HG02970 (cell line): ENCODE measurements around the gene COL6A5.

ENCODE experiments used
- ATAC-seq: cut with Tn5 transposase; IDR thresholded peaks from one replicate; pipeline ENCODE4 v1.9.1; 2021; ENCODE audit warnings: mild to moderate bottlenecking, moderate library complexity, moderate number of reproducible peaks; ENCODE audit not compliant: unreplicated experiment, low FRiP score

Gene COL6A5

DNA sequence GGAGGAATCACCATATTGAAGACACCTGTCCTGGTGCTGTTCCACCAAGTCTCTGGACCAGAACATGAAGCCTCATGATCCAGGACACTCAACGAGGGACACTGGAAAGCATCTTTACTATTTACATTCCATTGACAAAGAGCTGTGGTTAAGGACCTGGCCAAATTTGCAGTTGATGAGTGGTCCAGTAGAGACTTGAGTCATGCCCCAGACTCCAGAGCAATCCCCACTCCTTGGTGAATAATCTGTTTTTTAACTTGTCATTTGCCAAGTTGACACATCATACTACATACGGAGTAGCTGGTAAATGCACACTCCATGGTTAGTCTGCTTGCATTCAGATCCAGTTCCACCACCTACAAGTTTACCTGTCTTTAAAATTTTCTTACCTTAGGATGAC lies 170.3 kb downstream of the COL6A5 start:
- no peak for ATAC-seq

DNA sequence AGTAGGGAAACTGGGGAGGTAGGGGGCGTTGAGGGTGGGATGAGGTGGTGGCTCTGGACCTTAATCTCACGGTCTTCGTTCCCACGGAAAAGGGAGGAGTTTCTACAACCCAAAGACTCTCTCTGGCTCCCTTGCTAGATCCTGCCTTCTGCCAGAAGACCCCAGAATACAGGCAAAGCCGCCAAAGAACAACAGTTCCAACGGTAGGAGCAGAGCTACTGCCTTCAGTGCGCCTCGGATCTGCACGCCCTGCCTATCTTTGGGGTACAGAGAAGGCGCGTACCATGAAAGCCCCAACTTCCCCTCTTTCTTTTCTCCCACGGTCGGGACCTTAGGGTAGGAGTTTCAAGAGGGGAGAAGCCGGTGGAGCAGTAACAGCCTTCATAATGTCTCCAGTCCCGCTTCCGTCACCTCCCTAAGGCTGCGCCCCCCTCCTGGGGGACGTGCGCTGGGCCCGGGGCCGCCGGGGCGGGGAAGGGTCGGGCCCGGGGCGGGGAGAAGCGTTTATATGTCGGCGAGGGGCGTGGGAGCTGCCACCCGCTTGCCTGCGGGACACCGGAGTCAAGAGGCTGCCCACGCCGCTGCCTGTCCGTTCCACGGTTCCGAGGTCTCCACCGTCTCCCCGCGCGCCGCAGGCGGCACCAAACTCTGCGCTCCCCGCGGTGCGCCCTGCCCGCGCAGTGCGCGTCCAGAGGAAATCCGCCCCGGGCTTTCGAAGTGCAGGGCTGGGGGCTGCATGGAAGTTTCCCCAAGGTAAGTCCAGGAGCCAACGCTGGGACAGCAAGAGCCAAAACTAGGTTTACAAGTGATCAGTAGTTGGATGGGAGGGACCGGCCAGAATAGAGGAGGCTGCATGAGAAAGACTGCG lies 171.4 kb downstream of the COL6A5 start, which contains the start of gene COL6A6:
Gene COL6A6, plus strand, starts transcription at position 533 of the 868 bp plus-strand sequence. CDS start 43,188 bp downstream, outside the sequence.
- ATAC-seq, result no peak

DNA sequence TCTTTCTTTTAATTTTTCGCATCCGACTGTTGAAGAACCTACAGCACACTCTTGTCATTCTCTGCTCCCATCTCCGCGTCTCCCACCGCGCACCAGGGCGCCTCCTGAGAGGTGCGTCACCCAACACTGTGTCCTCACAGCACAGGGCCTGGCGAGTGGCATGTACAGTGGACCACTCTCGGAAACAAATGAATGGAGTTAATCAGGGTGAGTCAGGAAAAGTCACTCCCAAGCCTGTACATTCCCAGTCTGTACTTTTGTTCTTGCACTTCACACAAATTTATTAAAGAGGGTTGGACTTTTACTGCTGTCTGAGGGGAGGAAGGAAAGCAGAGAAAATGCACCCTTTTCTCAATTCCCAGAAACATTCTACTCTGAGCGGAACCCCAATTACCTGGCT lies 172.1 kb downstream of the COL6A5 start:
- no peak for ATAC-seq

DNA sequence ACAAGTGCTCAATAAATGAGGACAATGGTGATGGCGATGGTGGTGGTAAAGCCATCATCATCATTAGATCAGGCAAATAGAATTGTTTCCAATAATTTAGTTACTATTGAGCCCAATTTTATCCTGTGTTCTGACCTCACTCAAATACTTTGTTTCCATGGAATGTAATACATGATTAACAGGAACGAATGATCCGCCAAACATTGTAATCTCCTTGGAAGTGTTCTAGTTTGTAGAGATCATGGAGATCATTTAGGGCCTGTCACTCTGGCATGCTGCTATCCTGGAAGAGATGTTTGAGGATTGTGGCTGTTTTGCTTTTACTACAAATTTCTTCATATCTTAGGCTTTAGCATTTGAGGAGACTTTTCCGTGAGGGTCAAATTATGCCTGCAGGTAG lies 174.3 kb downstream of the COL6A5 start:
- no peak for ATAC-seq

DNA sequence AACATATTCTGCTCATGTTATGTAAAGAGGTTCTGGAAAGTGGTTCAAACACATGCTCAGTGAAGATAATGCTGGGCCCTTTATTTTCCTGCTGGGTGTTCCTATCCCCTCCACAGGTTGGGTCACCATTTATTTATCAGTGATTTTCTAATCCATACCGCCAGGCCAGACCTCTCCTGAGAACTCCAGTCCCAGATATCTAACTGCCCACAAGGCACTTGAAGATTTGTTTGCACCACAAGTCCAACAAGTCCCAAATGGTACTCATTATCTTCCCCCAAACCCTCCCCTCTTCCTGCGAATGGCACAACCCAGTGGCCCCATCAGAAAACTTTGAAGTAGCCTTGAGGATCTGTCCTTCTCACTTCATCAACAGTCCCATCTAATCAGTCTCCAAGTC lies 176.9 kb downstream of the COL6A5 start:
- ATAC-seq, result no peak

DNA sequence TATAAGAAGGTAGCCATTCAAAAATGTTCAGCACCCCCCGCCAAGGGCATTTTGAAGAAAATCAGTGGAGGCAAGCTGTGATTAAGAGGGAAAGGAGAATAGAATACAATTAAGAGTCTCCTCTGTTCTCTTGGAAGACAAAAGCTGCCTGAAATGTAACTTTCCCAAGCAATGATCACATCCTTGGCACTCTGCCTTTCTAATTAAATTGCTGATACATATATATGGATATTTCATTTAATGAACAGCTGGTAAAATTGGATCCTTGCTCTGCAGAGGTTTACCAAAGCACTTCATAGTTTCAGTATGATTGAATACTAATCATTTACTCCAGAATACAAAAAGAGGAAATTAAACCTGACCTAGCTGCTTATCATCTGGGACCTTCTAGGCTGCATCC lies 182.0 kb downstream of the COL6A5 start:
- no peak for ATAC-seq

DNA sequence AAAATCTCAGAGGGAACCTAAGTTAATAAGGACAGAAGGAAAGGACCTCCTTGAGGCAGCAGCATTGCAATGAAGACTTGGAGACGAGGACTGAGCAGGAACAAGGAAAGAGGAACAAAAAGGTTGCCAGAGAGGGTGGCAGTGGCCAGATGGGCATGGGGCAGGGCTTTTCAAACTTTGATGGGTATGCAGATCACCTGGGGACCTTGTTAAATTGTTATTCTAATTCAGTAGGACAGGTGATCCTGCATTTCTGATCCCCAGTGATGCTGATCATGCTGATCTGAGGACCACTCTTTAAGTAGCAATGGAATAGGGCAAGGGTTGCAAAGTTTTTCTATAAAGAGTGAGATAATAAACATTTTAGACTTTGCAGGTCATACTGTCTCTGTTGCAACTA lies 182.6 kb downstream of the COL6A5 start:
- ATAC-seq, result no peak

DNA sequence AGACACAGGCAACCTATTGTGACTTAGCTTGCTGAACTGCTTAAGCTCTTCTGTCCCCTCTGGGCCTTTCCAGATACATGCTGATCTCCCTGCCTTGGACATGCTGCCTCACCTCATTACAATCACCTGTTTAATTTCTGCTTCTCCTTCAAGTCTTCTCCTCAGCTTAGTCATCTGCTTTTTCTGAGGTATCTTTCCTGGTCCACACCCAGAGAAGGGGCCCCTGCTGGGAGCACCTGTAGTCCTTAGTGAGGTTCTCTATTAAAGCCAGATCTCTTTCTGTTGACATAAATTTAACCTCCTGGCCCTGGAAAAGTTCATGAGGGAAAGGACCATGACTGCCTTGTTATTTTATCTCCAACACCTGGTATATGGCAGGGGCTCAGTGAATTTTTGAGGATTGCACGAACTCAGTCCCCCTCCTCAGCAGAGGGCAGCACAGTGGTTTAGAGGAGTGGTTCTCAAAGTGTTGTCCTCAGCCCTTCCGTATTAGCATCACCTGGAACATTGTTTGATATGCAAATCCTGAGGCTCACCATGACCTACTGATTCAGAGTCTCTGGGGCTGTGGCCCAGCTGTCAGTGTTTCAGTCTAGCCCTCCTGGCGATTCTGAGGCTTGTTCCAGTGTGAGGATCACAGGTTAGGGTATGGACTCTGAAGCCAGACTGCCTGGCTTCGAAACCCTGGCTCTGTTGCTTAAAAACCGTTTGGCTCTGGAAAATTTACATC lies 184.2 kb downstream of the COL6A5 start:
- ATAC-seq, result no peak

DNA sequence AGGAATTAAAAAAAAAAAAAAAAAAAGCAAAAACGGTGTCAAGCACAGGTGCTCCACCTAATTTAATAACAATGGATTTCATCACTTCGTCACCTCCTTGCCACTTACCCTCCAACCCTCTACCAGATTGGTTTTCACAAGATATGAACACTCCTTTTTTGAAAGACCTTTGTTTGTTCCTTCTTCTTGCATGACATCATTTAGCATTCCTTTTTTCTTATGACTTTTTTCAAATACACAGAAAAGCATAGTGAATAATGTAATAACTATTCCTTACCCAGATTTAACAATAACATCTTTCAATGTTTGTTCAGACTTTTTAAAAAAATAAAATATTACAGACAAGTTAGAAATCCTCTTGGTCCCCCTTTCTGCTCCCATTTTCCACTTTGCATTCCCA lies 187.8 kb downstream of the COL6A5 start:
- no peak for ATAC-seq
